GM23248 (cell line): ENCODE measurements around the gene SMIM9.

Source experiments
- EZH2 ChIP-seq: fragments of 200-600 bp; sonication (generic); IDR thresholded peaks from 2 replicates; pipeline ENCODE4 v1.6.1; 2018; ENCODE audit warnings: antibody characterized with exemption, mild to moderate bottlenecking; ENCODE audit not compliant: insufficient read depth, poor library complexity, severe bottlenecking
- EZH2phosphoT487 ChIP-seq: fragments of 200-600 bp; sonication (generic); IDR thresholded peaks from 2 replicates; pipeline ENCODE4 v1.6.1; 2018; ENCODE audit warnings: antibody characterized with exemption, moderate library complexity, mild to moderate bottlenecking, low read depth; ENCODE audit not compliant: insufficient read depth

DNA sequence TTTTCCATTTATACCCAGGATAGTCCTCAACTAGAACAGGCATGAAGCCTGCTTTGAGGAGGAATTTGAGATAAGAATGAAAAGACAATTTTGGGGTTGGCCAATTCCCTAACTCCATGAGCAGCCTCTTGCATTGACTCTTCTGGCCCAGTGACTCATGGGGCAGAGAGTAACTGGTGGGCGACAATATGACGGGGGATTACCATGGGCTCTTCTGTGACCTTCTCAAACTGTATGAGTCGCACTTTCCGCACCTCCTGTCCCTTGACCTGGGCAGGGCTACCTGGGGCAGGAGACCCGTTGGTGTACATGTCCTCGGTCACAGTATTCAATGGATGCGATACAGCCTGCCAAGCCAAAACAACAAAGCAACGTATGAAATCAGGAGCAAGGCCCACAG, 42.5 kb downstream of the SMIM9 start:
- no peak for TF ChIP-seq EZH2phosphoT487
- no peak for TF ChIP-seq EZH2
